Stimulated activated naive CD8-positive, alpha-beta T cell treated with anti-CD3 and anti-CD28 coated beads, Interleukin-15, Interleukin-2, amounts not matched to agents 100 U/mL and 50 U/mL, for 24 hours (primary cell): ENCODE results near the gene DIMT1.

Experiments
- ATAC-seq: fragments of 150-1000 bp; cut with Tn5 transposase; one replicate; pipeline ENCODE4 v1.10.0; 2021
- DNase-seq: peaks from one replicate; pipeline ENCODE4 v3.0.0; 2021

DIMT1 gene

GRCh38 chr5:62403411-62404250 lies at the start of gene DIMT1:
TSS of gene DIMT1 (minus strand) at chr5:62403905. CDS start at chr5:62403772, 133 bp downstream.
- ATAC-seq (peak; percentile 99), DNase-seq (peak; percentile 93)

GRCh38 chr5:62450259-62450658 lies 46.6 kb upstream of the DIMT1 start:
- no peak for DNase-seq
- ATAC-seq, result no peak

GRCh38 chr5:62448528-62448927 lies 44.8 kb upstream of the DIMT1 start:
- DNase-seq, result no peak
- ATAC-seq, result no peak

- DNase-seq (no peak), ATAC-seq (no peak)
Measured at GRCh38 chr5:62432621-62433064, 28.9 kb upstream of the DIMT1 start.

DNA sequence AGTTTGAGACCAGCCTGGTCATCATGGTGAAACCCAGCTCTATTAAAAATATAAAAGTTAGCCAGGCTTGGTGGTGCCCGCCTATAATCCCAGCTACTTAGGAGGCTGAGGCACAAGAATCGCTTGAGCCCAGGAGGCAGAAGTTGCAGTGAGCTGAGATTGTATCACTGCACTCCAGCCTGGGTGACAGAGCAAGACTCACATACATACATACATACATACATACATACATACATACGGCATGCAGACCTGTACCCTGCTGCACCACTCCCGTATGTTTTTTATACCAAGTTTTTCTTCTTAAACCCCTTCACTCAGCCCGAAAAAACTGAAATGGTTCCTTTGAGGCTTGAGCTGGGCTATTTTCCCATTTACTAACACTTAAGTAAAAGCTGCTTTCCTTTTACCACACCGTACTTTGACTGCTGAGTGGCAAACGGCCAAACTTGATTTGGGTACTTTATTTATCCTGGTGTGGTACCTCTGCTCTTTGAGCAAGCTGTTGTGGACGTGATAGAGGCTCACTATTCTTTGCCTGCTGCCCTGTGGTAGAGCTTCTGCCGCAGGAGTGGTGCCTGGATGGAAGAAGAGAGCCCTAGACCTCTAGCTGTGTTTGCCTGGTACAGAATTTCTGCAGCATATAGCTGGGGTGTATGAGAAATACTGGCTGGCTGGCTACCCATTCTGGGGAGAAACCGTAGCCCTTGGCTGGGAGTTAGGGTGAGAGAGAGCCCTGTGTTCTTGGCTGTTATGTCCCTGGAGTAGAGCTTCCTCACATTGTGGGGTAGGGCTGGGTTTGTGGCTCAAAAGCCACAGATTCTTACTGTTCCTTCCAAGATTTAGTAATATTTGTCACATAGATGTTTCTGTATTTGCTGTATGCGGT lies 28.3 kb upstream of the DIMT1 start:
- no peak for ATAC-seq

GRCh38 chr5:62424763-62425162 lies 21.1 kb upstream of the DIMT1 start:
- no peak for ATAC-seq

More for the DNA sequence above, 28.3 kb upstream of the DIMT1 start:
- DNase-seq, result no peak

GRCh38 chr5:62421414-62421813 lies 17.7 kb upstream of the DIMT1 start:
- DNase-seq (no peak), ATAC-seq (no peak)

More at GRCh38 chr5:62424763-62425162, 21.1 kb upstream of the DIMT1 start:
- DNase-seq, result no peak

DNA sequence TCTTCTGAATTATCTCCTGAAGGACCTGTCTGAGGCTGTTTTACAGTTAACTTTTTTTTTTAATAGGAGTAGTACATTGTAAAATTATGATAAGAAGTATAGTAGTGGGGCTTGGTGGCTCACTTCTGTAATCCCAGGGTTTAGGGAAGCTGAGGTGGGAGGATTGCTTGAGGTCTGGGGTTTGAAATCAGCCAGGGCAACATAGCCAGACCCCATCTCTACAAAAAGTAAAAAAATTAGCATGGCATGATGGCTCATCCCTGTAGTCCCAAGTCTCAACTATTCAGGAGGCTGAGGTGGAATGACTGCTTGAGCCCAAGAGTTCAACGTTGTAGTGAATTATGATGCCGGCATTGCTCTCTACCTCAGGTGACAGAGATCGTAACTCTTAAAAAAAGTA lies 15.9 kb upstream of the DIMT1 start:
- no peak for DNase-seq
- no peak for ATAC-seq

DNA sequence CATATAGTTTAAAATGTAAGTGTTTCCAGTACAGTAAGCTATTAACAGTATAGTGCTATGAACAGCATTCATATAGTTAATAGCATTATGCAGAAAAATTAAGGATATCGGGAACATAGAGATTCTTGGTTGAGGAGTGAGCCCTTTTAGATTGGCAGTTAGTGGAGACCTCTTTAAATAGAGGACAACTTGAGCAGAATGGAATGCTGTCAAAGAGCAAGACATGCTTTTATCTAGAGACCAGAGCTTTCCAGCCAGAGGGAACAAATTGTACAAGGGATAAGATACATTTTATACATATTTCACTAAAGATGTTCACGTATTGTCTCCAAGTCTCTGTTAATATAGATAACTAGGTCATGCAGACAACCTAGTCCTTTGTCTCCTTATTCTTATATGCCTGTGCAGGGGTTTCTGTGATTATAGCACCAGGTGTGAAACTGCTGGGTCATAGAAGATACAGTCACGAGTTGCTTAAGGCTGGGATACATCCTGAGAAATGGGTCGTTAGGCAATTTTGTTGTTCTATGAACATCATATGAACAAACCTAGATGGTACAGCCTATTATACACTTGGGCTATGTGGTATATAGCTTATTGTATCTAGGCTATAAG lies 14.9 kb upstream of the DIMT1 start:
- ATAC-seq (no peak), DNase-seq (no peak)

- DNase-seq (no peak), ATAC-seq (no peak)
Measured at GRCh38 chr5:62413711-62414110, 10.0 kb upstream of the DIMT1 start.

DNA sequence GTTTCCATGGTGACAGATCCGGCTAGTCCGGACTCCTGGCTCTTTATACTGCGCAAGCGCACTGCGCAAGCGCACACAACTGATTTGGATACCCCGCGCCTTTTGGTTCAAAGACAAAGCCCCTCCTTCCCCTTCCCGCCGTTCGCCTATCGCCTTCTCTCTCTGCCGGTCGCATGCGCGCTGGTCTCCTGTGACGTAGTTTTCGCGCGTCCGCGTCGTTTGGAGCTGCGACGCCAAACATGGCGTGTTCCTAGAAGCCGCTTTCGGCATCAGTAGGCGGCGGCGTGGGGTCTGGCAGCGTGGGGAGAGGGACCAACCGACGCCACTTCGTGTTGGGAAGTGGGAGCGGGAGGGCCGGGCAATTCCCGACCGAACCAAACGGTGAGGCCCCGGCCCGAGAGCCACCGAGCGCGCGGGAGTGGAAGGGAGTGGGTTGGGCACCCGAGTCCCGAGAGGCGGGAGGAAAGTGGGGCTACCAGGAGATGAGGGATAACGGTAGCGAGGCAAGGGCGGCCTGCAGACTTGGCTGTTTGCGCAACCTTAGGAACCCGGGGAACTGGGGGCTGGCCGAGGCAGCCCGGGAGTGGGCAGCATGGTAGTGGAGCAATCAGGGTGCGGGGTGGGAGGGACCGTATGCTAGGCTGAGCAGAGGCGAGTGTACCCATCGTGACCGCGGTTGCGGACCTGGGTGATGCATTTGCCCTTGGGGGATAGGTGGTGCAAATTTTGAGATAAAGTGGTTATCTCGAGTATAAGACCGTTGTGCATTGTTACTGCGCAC lies 9.0 kb upstream of the DIMT1 start, which contains the start of gene IPO11:
IPO11 (plus strand) TSS at position 215 of the 781 bp plus-strand sequence. CDS start 24,517 bp downstream, outside the sequence.
- ATAC-seq, result peak; percentile 93
- peak; percentile 99 for DNase-seq

- peak; percentile 88 for ATAC-seq
Measured at GRCh38 chr5:62395210-62395950, 8.3 kb downstream of the DIMT1 start.

GRCh38 chr5:62386824-62387223 lies 16.9 kb downstream of the DIMT1 start:
- ATAC-seq (no peak), DNase-seq (no peak)

More at GRCh38 chr5:62395210-62395950, 8.3 kb downstream of the DIMT1 start:
- DNase-seq, result peak; percentile 37

- no peak for DNase-seq
- ATAC-seq, result no peak
Measured at GRCh38 chr5:62385816-62386400, 17.8 kb downstream of the DIMT1 start.

GRCh38 chr5:62385131-62385530 lies 18.6 kb downstream of the DIMT1 start:
- DNase-seq (no peak), ATAC-seq (no peak)

DNA sequence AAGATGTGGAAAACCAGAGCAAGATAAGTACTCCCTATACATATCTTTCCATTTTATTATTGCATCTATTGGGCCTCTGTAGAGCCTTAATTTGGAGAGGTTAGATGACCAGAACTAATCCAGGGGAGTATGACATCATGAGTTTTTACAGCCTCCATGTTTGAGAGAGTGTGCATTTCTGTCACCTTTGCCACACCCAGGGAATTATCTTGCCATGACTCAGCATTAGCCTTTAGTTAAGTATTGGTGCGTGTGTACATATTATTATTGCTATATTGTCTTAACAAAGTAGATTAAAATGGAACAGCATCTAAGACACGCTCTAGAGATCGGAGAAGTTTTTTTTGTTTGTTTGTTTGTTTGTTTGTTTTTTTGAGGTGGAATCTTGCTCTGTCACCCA lies 27.6 kb downstream of the DIMT1 start:
- ATAC-seq (no peak), DNase-seq (no peak)

- ATAC-seq (no peak), DNase-seq (no peak)
Measured at GRCh38 chr5:62375627-62376026, 28.1 kb downstream of the DIMT1 start.

GRCh38 chr5:62374090-62374489 lies 29.6 kb downstream of the DIMT1 start:
- DNase-seq, result no peak
- no peak for ATAC-seq

DNA sequence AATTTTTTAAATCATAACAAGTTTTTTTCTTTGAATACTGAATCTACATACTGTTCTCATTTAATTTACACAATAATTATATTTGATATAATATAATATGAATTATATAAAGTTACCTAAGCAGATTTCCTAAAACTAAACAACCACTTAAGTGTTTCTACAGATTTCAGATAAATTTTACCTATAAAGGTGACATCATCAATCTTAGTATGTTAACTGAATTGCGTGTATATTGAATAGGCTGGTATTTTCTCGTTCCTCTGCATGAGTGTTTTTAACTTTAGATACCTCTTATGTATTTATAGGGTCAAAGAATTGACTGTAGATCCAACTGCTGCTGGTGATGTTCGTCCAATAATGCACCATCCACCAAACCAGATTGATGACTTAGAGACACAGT lies 30.3 kb downstream of the DIMT1 start:
- ATAC-seq, result peak; percentile 14
- DNase-seq, result no peak

DNA sequence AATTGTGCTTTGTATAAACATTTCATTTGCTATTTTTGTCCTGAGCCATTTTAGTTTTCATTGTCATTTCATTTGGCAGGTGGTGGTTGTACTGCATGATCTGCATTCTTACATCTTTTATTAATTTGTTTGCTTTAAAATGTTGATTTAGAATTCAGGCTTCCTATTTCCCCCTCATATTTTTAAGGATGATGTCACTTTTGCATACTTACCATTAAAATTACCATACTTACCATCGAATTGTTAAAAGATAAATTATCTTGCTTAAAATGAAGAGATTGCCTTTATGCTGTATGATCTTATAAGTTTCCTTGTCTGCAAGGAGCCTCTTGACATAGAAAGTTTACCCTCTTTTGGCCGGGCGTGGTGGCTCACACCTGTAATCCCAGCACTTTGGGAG lies 31.1 kb downstream of the DIMT1 start:
- DNase-seq (no peak), ATAC-seq (no peak)
